ENCODE data around the gene GPR62. TPM values are rescaled to one million over a fixed set of nuclear protein-coding genes. Genes with fewer than 3 reads are reported as not detected.

GPR62 gene
- total RNA-seq, 2 experiments from 2014 or later: not detected

DNA sequence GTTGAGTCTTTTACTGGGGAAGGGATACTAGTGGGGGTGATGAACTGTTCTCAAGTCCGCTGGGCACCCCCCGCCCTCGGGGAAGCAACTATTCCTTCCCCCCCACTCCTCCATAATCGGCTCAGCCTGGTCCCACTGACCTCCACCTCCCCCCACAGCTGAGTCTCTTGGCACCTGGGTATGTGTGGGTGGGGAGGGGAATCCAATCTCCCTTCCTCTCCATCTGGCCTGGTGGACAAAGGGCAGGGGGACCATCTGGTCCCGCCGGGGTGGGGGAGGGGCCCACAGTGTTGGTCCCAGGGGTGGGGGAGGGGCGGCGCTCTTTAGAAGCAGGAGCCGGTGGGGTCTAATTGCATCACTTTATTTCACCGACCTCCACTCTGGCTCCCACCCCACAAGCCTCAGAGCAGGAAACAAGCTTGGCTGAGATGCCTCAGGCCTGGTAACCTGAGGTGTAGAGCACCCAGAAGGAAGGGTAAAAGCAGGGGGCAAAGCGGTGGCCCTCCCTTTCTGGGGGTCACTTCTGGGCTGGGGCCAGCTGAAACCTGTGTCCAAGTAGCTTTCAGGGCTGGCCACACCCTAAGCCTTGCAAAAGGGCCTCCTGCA is 13.1 kb downstream of the GPR62 start:
- ChIA-PET CTCF (ENCODE audit: unreplicated experiment) (interaction anchor here (0.5 to 0.7 kb wide), 3 partner anchors 14 to 725 kb away, joined by 3 to 8 read pairs (median 4); no protein-coding TSS in a partner anchor), POLR2A (no interaction called here)
- Histone ChIP-seq H3K4me3 (ENCODE audit: low read depth, low read length, poor library complexity, severe bottlenecking) (peak overlapping the region; percentile 51), H3K4me2 (ENCODE audit: low read length) (peak overlapping the region; percentile 45; the same call in 1 of the 2 replicates), H4K20me1 (ENCODE audit: insufficient read depth, low read length) (no peaks in the 10 kb centered on the region), H3K4me1 (ENCODE audit: insufficient read depth, low read length, poor library complexity, severe bottlenecking) (peaks cover 10% of the 10 kb centered on the region), H3K9me3 (ENCODE audit: low read length) (no peaks in the 10 kb centered on the region), H3K27ac (ENCODE audit: low read depth, low read length, poor library complexity, severe bottlenecking) (no peak overlapping the region), H3K79me2 (ENCODE audit: insufficient read depth, low read depth, low read length) (no peaks in the 10 kb centered on the region), H3K9me2 (ENCODE audit: insufficient read depth, low read length) (no peaks in the 10 kb centered on the region), H3K36me3 (ENCODE audit: insufficient read depth, low read length) (no peaks in the 10 kb centered on the region), H2AFZ (ENCODE audit: low read length) (no peak overlapping the region)
- no TSS peak for BruUV-seq (replicated peaks)
- no peak for DNase-seq (ENCODE audit: low spot score)
- TF ChIP-seq, protein P1, sequence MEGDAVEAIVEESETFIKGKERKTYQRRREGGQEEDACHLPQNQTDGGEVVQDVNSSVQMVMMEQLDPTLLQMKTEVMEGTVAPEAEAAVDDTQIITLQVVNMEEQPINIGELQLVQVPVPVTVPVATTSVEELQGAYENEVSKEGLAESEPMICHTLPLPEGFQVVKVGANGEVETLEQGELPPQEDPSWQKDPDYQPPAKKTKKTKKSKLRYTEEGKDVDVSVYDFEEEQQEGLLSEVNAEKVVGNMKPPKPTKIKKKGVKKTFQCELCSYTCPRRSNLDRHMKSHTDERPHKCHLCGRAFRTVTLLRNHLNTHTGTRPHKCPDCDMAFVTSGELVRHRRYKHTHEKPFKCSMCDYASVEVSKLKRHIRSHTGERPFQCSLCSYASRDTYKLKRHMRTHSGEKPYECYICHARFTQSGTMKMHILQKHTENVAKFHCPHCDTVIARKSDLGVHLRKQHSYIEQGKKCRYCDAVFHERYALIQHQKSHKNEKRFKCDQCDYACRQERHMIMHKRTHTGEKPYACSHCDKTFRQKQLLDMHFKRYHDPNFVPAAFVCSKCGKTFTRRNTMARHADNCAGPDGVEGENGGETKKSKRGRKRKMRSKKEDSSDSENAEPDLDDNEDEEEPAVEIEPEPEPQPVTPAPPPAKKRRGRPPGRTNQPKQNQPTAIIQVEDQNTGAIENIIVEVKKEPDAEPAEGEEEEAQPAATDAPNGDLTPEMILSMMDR (conservative IDR thresholded peaks at IDR 0.05; ENCODE audit: low read length): no peak
- TF ChIP-seq EZH2phosphoT487 (IDR thresholded peaks at IDR 0.05; ENCODE audit: borderline replicate concordance, low read depth, low read length): 0 out of 2 replicates have a peak, but pooled peaks have one; percentile 12
- intact Hi-C loops (cut with micrococcal nuclease; ENCODE audit: unreplicated experiment): no loop called here

DNA sequence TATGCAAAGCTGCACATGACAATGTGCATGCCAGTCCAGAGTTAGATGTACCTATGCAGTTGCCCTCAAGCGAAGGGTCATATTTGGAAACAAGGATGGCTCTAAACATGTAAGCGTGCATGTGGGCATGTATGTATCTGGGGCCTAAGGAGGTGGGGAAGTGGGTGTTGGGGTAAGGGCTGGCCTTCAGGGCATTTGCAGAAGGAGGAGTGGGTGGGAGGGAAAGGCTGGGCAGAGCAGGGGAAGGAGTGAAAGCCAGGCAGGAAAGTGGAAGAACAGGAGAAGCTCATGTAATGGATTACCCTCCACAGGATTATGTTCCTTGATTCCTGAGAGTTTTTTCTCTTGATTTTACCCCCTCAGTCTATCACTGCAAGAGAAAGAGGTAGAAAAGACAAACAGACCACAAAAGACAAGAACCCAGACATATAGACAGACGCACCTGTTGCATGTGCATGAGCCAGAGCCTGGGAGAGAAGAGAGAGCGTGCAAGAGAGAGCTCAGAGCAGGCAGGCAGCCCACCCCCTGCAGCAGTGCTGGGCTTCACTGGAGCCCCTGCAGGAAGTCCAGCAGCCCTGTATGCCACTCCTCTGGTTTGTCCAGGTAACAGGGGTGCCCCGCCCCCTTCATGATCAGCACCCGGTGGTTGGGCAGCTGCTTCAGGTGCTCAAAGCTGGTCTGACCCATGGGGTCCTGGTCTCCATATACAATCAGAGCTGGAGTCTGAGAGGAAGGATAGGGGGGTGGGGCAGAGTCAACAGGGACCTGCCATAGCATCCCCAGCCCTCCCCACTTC is 13.9 kb downstream of the GPR62 start:
- Histone ChIP-seq H3K4me2 (ENCODE audit: low read length) (no peak overlapping the region), H3K9me3 (ENCODE audit: low read length) (no peaks in the 10 kb centered on the region), H4K20me1 (ENCODE audit: insufficient read depth, low read length) (no peaks in the 10 kb centered on the region), H3K4me1 (ENCODE audit: insufficient read depth, low read length, poor library complexity, severe bottlenecking) (peaks cover 11% of the 10 kb centered on the region), H3K4me3 (ENCODE audit: low read depth, low read length, poor library complexity, severe bottlenecking) (no peak overlapping the region), H3K9me2 (ENCODE audit: insufficient read depth, low read length) (no peaks in the 10 kb centered on the region), H3K27ac (ENCODE audit: low read depth, low read length, poor library complexity, severe bottlenecking) (no peak overlapping the region), H2AFZ (ENCODE audit: low read length) (no peak overlapping the region), H3K36me3 (ENCODE audit: insufficient read depth, low read length) (no peaks in the 10 kb centered on the region), H3K79me2 (ENCODE audit: insufficient read depth, low read depth, low read length) (no peaks in the 10 kb centered on the region)
- intact Hi-C loops (cut with micrococcal nuclease; ENCODE audit: unreplicated experiment): no loop called here
- POLR2A ChIA-PET: no interaction called here
- TF ChIP-seq, protein P1 (conservative IDR thresholded peaks at IDR 0.05; ENCODE audit: low read length): no peak
- TF ChIP-seq EZH2phosphoT487 (IDR thresholded peaks at IDR 0.05; ENCODE audit: borderline replicate concordance, low read depth, low read length): no peak
- TSS peak; percentile 75 for BruUV-seq (replicated peaks)
- DNase-seq (ENCODE audit: low spot score): no peak
- CTCF ChIA-PET (ENCODE audit: unreplicated experiment): interaction anchor here (0.5 to 0.6 kb wide), 2 partner anchors 14 to 25 kb away, joined by 3 to 4 read pairs; no protein-coding TSS in a partner anchor

Data from OCI-LY7 (cell line).